GM18858 (cell line): Measurements from ENCODE around the gene ACAD11.
"Not testable (repeated sequence)": the region's sequence is repeated elsewhere in the genome, so short reads cannot be mapped to it uniquely, and the experiment has no call there.

Source experiments
- ATAC-seq: cut with Tn5 transposase; IDR thresholded peaks from one replicate; pipeline ENCODE4 v1.9.1; 2021; ENCODE audit not compliant: unreplicated experiment

The ACAD11 gene

DNA sequence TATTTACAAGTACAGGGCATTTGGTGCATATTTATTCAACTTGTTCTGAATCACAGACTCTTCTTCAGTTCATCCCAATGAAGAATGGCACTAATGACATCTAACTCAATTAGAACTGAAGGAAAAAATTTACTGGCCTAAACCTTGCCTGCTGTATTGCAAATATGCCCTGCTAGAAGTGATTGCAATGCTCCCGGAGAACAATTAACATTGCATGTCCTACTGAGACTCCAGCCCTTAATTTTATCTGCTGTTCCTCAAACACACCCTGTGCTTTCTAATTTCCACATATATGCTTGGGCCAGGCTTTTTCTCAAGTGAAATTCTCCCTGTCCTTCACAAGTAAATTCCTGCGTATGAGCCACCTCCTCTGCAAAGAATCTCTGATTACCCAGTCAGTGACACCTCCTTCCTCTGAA lies 54.2 kb downstream of the ACAD11 start:
- no peak for ATAC-seq

DNA sequence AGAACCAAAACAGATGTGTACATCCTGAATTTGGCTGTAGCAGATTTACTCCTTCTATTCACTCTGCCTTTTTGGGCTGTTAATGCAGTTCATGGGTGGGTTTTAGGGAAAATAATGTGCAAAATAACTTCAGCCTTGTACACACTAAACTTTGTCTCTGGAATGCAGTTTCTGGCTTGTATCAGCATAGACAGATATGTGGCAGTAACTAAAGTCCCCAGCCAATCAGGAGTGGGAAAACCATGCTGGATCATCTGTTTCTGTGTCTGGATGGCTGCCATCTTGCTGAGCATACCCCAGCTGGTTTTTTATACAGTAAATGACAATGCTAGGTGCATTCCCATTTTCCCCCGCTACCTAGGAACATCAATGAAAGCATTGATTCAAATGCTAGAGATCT lies 59.0 kb downstream of the ACAD11 start:
- ATAC-seq, result not testable (repeated sequence)

DNA sequence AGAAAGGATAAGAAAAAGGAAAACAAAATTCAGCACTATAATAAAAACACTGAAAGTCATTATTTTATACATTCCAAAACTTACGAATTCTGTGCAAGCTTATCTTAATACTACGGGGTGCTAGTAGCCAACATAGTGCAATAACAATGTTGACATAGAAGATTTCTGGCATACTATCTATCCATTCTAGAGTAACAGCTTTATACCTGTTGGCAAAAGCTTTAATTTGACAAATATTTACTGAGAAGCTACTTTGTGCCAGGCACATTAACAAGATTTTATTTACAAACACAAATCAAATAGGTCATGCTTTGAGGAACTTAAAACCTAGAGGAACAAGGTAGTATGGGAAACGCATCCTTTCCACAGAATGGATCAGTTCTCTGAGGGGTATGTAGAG lies 61.4 kb downstream of the ACAD11 start:
- no peak for ATAC-seq

DNA sequence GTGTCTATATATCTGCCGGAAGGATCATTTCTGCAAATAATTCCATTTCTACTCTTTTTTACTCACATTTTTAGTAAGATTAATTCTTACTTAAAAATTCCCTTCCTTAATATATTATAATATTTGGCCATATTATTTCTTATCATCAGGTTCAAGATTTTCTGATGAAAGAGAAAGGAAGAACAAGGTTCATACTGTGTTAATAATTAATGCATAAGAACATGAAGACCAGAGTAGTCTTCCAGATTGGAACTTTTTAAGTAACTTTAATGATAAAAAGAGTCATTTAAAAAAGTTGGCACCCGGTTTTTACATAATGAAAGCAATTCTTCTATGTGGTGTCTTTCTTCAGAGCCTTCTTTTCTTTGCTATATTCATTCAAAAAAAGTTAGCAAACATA lies 61.9 kb downstream of the ACAD11 start:
- ATAC-seq, result no peak

DNA sequence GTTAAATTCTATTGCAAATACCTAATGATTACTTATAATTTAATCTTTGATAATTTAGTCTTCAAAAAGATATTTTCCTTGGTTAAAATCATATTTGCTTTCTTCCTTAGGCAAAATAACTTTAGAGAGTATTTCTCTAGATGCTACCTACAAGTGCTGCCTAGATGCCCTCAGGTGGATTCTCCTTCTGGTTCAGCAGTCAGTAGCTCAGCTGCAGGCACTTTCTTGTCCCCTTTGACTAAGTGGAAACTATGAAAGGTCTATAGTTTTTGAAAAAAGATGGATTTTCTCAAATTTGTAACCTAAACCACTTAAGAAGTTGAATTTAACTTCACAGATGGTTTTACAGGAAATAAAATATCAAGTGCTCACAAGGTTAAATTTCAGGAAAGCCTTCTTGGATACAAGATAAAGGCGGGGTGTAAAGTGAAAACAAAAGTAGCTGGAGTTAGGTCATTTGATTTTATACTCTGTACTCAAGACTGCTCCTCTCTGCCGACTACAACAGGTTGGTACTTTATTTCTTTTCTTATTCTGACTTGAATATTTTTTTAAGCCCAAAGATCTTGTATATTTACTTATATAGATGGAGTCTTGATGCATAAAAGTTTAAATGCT lies 62.7 kb downstream of the ACAD11 start, which contains the start of gene ACKR4:
Gene ACKR4, plus strand, starts transcription at position 455 of the 618 bp plus-strand sequence. CDS start 3,128 bp downstream, outside the sequence.
- no peak for ATAC-seq

DNA sequence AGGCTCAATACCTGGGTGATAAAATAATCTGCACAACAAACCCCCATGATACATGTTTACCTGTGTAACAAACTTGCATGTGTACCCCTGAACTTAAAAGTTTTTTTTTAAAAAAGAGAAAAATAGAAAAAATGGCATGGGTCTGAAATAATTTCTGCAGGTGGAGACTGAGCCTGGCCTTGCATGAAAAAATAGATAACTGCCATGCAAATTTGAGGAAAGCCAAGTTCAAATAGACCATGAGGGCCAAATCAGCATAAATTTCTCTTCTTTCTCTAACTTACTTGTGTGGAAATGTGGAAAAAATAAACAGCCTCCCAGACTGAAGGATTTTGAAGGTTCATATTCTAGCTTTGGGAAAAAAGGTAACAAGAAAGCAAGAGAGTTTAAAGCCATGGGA lies 63.3 kb downstream of the ACAD11 start:
- ATAC-seq, result no peak

DNA sequence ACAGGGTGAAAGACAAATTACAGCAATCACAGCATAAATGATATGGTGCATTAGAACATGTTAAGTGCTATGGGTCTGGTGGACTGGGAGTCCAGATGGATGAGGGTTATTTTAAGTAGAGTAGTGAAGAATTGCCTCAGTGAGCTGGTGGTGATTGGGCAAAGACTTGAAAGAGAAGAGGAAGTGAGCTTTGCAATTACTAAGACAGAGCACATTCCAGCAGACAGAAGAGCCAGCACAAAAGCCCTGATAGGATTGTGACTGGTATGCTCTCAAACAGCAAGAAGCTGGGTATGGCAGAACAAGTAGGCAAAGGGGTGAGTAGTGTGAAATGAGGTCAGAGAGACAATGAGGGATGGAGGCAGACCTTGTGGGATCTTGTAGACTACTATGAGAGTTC lies 64.6 kb downstream of the ACAD11 start:
- no peak for ATAC-seq

DNA sequence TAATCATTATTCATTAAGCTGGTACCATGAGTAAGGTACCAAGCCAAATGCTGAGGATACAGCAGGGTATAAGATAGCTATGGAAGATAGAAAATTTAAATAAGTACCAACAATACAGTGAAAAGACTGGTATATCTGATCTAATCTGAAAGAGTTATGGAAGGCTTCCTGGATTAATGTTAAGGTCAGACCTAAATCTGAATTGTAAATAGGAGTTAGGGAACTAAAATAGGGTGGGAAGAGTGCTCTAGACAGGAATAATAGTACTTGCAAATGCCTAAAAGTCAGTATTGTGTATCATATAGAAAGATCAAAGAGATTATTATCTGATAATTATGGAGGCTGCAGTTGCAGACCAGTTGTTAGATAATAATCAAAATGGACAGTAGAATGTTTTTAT lies 65.1 kb downstream of the ACAD11 start:
- no peak for ATAC-seq

DNA sequence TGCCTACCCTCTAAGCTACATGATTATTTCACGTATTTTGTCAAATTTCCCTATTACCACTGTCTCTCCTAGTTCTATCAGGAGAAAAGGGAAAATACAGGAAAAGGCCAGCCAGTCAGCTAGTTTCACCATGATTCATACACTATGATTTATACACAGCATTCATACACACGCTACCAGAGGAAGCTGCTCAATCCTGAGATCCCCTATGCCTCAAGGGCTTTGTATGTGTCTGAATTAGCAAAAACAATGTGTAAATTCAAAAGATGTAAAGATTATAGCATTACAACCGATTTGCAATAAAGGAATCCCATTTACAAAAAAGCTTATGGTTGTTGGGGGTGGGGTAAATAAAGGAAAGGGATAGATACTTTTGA lies 65.7 kb downstream of the ACAD11 start:
- ATAC-seq, result no peak

DNA sequence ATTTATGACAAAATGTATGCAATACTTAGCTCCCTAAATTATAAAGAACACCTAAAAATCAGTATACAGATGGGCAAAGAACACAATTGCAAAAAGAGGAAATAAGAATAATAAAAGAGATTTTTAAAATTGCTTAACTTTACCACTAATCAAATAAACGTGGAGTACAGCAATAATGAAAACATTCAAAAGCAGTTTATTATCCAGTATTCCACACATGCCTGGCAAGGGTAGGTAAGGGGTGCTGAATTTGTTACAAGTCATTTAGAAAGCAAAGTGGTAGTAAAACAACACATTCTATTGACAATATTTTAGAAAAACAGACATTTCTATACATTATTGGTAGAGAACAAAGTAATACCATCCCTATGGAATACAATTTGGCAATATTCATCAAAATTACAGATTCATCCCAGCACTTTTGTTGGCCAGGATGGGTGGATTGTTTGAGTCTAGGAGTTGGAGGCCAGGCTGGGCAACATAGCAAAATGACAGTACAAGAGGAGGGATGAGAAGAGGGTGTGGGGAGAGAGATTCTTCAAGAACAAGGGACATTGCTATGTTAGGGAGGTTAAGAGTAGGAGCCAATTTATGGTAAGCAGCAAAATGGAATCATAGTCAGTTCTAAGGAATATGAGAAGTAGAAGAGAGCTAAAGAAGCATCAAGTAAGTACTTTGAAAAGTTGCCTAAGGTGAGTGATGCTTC lies 66.2 kb downstream of the ACAD11 start:
- ATAC-seq, result no peak

DNA sequence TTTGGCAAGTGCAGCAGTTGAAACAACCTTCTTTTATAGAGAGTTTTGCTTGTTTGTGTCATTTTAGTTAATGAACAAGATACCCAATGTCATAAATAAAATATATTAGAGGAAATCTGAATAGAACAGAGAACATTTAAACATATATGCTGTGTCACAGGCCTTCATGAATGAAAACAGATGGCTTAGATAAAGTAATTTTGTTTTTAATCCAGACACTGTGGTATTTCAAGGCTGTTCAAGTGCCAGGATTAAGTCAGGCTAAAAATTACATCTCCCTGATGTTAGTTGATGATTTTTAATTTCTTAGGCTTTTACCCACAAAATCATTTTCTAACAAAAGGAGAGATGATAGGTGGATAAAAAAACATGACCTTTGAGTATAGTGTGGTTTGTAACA lies 67.4 kb downstream of the ACAD11 start:
- no peak for ATAC-seq

DNA sequence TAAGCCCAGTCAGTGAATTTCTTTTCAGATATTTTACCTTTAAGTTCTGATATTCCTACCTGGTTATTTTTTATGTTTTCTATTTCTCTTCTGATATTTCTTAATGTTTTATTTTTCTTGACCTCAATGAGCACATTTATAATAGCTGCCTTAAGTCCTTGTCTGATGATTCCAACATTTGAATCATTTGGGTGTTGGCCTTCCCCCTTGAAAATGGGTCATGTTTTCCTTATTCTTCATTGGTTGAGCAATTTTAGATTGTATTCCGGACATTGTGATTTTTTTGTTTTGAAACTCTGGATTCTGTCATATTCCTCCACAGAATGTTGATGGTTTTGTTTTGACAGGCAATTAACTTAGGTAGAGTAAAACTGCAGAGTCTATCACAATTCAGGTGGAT lies 72.2 kb downstream of the ACAD11 start:
- ATAC-seq, result no peak

DNA sequence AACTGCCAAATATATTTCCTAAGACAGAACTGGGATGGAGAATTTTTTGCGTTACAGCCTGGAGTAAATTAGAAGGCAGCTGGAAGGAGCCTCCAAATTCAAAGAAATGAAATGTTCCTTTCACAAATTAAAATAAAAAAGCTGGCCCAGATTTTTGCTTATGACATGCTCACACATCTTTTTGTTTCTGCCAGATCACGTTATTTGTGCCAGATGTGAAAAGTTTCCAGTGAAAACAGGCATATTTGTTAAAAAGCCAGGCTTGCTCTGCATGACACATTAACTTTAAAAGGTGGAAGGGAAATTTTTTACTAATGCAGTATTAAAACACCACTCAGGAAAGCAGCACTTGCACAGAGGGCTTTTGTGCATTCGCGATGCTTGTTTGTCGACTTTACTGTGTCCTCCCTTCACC lies 85.8 kb downstream of the ACAD11 start:
- ATAC-seq, result no peak

DNA sequence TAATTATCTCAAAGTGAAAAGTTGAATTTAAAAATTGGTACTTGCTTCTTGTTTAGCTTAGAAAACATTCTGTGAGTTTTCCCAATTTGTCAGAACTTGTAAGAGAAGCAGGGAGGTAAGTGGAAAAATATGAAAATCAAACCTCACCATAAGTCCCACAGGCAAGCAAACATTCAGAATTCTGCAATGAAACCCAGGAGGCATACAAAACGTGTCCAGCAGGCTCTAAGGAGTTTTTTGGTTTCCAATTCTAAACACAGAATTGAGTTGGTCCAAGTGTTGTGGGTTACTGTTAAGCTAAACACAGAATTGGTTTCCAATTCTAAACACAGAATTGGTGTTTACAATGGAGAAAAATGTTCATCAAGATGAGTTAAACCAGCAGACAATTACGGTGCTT lies 89.6 kb downstream of the ACAD11 start:
- ATAC-seq, result no peak

DNA sequence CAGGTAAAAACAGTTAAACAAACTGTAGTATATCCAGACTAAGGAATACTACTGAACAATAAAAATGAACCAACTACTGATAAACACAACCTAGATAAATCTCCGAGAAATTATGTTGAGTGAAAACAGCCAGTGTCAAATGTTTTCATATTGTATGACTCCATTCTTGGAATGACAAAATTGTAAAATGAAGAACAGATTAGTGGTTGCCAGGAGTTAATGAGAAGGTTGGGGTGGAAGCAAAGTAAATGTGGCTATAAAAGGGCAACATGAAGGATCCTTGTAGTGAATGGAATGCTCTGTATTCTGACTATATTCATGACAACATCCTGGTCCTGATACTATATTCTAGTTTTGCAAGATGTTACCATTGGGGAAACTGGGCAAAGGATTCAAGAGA lies 90.0 kb downstream of the ACAD11 start:
- no peak for ATAC-seq

DNA sequence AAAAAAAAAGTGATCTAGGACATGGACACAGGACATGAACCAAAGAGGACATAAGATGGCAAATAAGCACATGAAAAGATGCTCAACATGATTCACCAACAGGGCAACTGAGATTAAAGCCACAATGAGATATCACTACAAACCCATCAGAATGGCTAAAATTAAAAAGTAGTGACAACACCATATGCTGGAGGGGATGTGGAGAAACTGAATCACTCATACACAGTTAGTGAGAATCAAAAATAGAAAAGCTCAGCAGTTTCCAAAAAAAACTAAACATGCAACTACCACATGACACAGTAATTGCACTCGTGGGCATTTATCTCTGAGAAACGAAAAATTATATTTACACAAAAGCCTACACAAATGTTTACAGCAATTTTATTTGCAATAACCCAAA lies 90.5 kb downstream of the ACAD11 start:
- ATAC-seq, result no peak

DNA sequence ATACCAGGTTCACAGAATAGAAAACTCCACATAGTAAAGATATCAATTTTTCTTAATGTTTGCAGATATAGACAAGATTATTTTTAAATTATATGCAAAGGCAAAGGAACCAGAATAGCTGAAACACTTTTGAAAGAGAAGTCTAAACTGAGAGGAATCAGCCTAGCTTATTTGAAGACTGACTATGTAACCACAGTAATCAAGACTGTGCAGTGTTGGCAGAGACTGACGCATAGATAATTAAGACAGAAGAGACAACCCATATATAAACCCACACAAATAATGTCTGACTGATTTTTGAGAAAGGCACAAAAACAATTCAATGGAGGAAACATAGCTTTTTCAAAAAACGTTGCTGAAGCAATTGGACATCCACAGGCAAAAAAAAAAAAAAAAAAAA lies 91.2 kb downstream of the ACAD11 start:
- ATAC-seq, result no peak

DNA sequence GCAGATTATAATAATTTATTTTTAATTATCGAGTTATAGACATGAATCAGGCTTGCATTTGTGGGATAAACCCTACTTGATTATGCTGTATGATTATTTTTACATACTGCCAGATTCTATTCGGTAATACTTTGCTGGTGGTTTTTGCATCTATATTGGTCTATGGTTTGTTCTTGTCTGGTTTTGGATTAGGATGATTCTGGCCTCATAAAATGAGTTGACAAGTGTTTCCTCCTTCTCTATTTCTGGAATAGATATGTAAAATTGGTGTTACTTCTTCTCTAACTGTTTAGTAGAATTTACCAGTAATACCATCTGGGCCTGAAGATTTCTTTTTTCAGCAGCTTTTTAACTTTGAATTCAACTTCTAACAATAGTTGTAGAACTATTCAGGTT lies 95.5 kb downstream of the ACAD11 start:
- no peak for ATAC-seq

DNA sequence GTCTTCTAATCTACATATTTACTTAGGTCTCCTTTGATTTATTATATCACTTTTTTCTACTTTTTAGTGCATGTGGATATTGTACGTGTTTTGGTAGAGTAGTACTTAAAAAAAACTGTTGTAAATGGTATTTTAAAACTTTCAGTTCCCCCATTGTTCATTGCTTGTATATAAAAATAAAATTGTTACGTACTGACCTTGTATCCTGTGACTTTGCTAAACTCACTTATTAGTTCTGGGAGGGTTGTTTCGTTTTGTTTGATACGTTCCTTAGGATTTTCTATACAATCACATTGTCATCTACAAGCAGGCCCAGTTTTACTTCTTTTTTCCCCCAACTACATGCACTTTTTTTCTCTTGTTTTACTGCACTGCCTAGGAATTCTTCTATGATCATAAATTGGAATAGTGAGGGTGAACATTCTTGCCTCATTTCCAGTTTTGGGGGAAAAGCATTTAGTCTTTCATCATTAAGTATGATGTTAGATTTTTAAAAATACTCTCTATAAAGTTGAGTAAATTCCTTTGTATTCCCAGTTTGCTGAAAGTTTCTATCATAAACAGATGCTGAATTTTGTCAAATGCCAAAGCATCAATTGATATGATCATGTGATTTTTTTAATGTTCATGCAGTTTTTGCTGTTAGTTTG lies 96.1 kb downstream of the ACAD11 start:
- ATAC-seq, result no peak

DNA sequence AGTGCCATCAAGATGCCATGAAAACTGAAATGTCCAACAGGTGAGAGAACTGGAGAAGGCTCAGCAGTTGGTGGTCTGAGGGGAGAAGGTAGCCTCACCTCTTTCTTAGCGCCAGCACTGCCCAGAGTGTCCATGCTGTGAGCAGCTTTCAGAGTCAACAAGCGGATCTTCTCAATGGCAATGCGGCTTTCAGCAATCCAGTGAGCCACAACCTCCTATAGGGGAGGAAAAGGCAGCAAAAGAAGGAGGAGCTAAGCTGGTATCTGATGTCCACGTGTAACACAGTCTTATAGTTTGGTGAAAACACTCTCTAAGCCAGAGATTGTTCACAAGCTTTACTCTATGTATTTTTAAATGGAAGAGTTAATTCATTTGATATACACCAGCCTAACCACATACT lies 98.6 kb downstream of the ACAD11 start:
- no peak for ATAC-seq

DNA sequence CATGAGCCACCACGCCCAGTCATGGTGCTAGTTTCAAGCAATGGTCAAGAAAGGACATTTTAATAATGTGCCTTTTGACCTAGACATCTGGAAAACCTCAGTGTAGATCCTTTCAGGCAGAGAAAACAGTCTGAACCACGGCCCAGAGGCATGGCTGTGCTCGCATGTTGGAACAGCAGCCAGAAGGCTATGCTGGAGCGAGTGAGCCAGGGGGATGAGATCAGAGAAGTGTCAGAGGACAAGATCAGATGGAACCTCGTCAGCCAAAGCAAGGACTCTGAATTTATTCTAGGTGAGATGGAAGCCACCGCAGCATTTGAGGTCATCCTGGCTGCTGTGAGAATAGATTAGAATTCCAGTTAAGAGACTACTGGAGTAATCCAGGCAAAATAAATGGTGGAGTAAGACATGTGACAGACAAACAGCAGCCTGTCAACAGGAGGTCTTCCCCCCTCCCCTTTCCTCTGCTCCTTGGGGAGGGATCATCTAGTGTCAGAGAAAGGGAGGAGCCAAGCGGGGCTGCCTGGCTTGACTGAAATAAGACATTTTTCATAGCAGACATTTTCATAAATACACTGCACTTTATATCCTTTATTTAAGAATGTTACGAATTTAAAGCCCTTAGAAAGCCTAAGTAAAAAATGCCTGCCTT lies 103.0 kb downstream of the ACAD11 start:
- no peak for ATAC-seq

DNA sequence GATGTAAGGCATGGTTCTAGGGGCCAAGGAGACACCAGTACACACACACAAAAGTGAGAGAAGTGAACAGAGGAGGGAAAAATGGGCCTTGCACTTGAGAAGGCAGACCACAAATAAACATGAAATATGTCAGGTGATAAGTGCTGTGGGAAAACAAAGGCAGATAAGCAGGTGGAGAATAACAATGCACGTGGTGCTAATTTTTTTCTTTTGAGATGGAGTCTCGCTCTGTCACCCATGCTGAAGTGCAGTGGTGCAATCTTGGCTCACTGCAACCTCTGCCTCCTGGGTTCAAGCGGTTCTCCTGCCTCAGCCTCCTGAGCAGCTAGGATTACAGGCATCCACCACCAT lies 103.6 kb downstream of the ACAD11 start:
- ATAC-seq, result not testable (repeated sequence)
